Ectodermal cell (in vitro differentiated cells): Measurements from ENCODE around the gene HEG1.

Experiments
- H3K27ac ChIP-seq: 2 replicates; pipeline ENCODE4 v1.7.0; 2013; ENCODE audit warnings: mild to moderate bottlenecking, low read depth, low read length; ENCODE audit not compliant: insufficient read depth, poor library complexity, severe bottlenecking
- H3K27me3 ChIP-seq: 2 replicates; pipeline ENCODE4 v1.7.0; 2013; ENCODE audit warnings: mild to moderate bottlenecking, low read length; ENCODE audit not compliant: insufficient read depth, control insufficient read depth, poor library complexity, severe bottlenecking
- H3K36me3 ChIP-seq: one replicate; pipeline ENCODE4 v1.7.0; 2013; ENCODE audit warnings: low read length; ENCODE audit not compliant: control insufficient read depth, insufficient read depth
- H3K4me1 ChIP-seq: one replicate; pipeline ENCODE4 v1.7.0; 2013; ENCODE audit warnings: low read length; ENCODE audit not compliant: control insufficient read depth, insufficient read depth
- H3K4me3 ChIP-seq: 2 replicates; pipeline ENCODE4 v1.7.0; 2013; ENCODE audit warnings: low read depth, low read length, control low read depth; ENCODE audit not compliant: insufficient read depth
- H3K9me3 ChIP-seq: 2 replicates; pipeline ENCODE4 v1.7.0; 2013; ENCODE audit warnings: mild to moderate bottlenecking, low read length, moderate library complexity; ENCODE audit not compliant: control insufficient read depth
- WGBS, 2 experiments: methylation state at CpG; one replicate each; pipeline ENCODE4 v1.1.7; 2013; ENCODE audit warnings: missing lambda C conversion rate in 2 of 2; 5-methylcytosine and 5-hydroxymethylcytosine counted together

HEG1 gene

DNA sequence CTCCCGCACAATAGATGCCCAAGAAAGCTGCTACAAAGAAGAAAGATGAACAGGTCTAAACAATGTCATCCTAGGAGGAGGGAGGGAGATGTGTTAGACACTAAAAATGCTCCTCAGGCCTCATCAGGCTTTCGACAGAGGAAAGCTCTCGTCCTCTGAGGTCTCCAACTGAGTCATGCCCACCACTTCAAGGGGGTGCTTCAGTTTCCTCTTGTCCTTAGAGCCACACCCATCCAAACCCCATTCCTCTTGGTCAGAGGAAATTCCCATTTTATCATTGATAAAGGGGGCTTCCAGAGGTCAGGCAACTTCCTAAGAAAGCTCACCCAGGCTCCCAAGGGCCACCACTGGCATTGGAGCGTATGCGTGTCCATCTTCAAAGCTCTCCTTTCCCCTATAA, 50.1 kb downstream of the HEG1 start:
- no peak overlapping the region for H3K27ac ChIP-seq
- no peaks in the 10 kb centered on the region for H3K9me3 ChIP-seq

GRCh38 chr3:125005222-125005621, 50.6 kb downstream of the HEG1 start:
- Histone ChIP-seq H3K27ac (no peak overlapping the region), H3K27me3 (no peaks in the 10 kb centered on the region), H3K36me3 (peaks cover 6% of the 10 kb centered on the region)

More for the DNA sequence above, 50.1 kb downstream of the HEG1 start:
- 92 to 93% methylated on average over 5 of the region's 5 CpGs for WGBS, 2 experiments
- H3K27me3 ChIP-seq: no peaks in the 10 kb centered on the region
- peaks cover 6% of the 10 kb centered on the region for H3K36me3 ChIP-seq
- H3K4me1 ChIP-seq: peaks cover 20% of the 10 kb centered on the region
- H3K4me3 ChIP-seq: no peak overlapping the region

DNA sequence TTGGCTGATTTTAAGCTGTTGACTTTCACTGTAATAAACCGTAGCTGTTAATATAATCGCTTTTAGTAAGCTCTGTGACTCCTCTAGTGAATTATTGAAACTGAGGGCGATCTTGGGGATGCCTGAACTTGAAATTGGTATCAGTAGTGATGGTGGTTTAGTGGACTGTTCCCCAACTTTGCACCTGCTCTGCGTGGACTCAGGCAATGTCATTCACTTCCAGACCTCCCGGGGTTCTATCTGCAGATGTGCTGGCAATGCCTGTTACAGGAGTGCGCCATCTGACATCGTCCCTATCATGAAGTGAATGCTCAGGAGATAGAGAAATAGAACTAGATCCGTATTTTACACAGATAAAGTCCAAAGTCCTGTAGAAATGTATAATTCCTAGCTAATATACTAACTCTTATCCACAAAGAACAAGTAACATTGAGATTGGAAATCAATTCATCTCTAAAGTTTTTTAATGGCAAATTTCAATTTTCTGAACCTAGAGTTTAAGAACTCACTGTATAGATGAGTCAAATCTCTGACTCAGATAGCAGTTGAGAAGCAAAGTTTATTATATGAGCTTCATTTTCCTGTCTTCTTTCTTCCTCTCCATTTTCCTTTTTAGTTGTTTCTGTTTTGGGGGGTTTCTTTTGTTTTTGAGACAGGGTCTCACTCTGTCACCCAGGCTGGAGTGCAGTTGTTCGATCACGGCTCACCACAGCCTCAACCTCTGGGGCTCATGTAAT, 51.8 kb downstream of the HEG1 start:
- 95 to 96% methylated on average over 9 to 10 of the region's 10 CpGs for WGBS, 2 experiments
- peaks cover 30% of the 10 kb centered on the region for H3K4me1 ChIP-seq
- H3K9me3 ChIP-seq: no peaks in the 10 kb centered on the region
- no peak overlapping the region for H3K27ac ChIP-seq
- no peaks in the 10 kb centered on the region for H3K36me3 ChIP-seq
- no peaks in the 10 kb centered on the region for H3K27me3 ChIP-seq
- no peak overlapping the region for H3K4me3 ChIP-seq

More at GRCh38 chr3:125005222-125005621, 50.6 kb downstream of the HEG1 start:
- no peaks in the 10 kb centered on the region for H3K9me3 ChIP-seq
- WGBS, 2 experiments: 91 to 95% methylated on average over 4 of the region's 4 CpGs
- no peak overlapping the region for H3K4me3 ChIP-seq
- H3K4me1 ChIP-seq: peaks cover 20% of the 10 kb centered on the region

DNA sequence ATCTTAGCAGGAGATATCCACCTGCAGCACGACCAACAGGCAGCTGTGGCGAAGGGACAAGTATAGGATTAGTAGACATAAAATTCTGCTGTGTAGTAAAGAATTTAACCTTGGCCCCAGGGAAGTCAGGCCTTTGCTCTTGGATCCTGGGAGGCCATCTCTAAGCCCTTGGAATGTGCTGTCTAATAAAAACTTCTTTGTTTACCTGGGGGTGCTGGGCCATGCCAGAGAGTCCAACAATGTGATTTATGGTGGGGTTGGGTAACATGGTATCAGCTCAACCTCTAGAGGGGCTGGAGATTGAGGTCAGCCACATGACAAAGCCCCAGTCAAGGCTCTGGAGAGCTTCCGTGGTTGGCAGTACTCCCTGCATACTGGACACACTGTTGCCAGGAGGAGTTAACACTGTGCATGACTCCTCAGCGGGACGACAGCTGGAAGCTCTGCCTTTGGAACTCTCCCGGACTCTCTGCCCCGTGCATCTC, 52.4 kb downstream of the HEG1 start:
- peaks cover 30% of the 10 kb centered on the region for H3K4me1 ChIP-seq
- H3K27ac ChIP-seq: no peak overlapping the region
- no peaks in the 10 kb centered on the region for H3K27me3 ChIP-seq
- H3K9me3 ChIP-seq: no peaks in the 10 kb centered on the region
- H3K4me3 ChIP-seq: no peak overlapping the region
- 78 to 82% methylated on average over 7 of the region's 7 CpGs for WGBS, 2 experiments
- no peaks in the 10 kb centered on the region for H3K36me3 ChIP-seq

GRCh38 chr3:125002414-125003368, 53.1 kb downstream of the HEG1 start:
- Histone ChIP-seq H3K36me3 (no peaks in the 10 kb centered on the region), H3K27ac (peak overlapping the region; percentile 73), H3K4me3 (no peak overlapping the region), H3K9me3 (no peaks in the 10 kb centered on the region), H3K4me1 (peaks cover 30% of the 10 kb centered on the region), H3K27me3 (no peaks in the 10 kb centered on the region)
- 87 to 88% methylated on average over 11 of the region's 11 CpGs for WGBS, 2 experiments

DNA sequence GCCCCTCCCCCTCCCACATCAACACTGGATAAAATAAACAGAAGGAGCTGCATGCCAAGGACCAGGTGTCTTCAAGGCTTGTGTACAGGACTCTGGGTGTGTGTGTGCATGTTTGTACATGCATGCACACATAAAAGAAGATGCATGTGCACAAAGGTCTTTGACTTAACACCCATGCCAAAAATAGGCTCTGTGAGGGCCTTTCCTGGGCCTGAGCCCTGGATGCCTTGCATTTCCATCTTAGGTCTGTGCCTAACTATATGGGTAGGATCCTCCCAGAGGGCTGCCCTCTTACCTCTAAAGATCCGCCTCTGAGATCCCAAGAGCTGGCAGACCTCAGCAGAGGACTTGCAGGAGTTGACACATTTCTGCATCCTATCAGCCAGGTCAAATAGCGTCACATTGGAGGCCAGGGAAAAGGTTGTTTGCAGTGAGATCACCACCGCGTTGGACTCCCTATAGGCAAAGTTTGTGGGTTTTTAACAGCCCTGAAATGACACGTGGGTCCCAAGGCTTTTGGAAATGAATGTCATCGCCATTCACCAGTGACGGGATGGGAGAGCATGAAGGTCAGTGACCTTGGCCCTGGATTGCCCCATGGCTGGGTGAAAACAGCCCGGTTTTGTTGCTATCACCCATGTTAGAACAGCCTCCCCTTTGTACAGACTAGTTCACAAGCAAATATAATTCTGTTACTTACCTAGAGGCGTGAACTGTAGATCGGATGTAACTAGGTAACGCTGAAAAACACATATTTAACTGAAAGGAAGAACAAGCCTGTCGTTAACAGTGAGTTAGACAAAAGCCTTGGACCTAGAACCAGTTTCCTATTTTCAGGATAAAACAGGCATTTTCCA, 54.0 kb downstream of the HEG1 start:
- Histone ChIP-seq H3K27ac (peak overlapping the region; percentile 73), H3K4me1 (peaks cover 30% of the 10 kb centered on the region), H3K36me3 (no peaks in the 10 kb centered on the region), H3K4me3 (no peak overlapping the region), H3K27me3 (no peaks in the 10 kb centered on the region), H3K9me3 (no peaks in the 10 kb centered on the region)
- 92 to 93% methylated on average over 12 of the region's 12 CpGs for WGBS, 2 experiments

DNA sequence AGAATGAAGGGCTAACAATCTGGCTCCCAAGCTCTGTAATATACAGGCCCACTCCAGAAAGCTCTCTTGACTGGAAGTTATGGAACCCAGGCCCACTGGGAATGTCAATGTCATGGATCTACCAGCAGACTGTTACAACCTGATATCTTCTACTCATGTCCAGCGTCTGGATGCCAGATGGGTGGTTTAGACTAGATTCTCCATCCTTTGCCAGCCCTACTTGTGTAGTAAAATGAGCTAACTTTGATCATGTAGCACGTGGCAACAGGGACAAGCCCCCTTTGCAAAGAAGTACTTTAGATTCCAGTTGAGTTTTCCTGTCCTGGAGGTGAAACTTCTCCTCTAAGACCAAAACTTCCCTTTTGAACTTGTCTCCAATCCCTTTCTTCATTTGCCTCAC, 55.1 kb downstream of the HEG1 start:
- Histone ChIP-seq H3K27me3 (no peaks in the 10 kb centered on the region), H3K4me3 (no peak overlapping the region), H3K36me3 (no peaks in the 10 kb centered on the region), H3K9me3 (no peaks in the 10 kb centered on the region), H3K4me1 (peaks cover 24% of the 10 kb centered on the region), H3K27ac (no peak overlapping the region)
- WGBS, 2 experiments: 92 to 93% methylated on average over 2 of the region's 2 CpGs

GRCh38 chr3:124999897-125000435, 55.8 kb downstream of the HEG1 start:
- H3K27me3 ChIP-seq: no peaks in the 10 kb centered on the region
- peaks cover 22% of the 10 kb centered on the region for H3K4me1 ChIP-seq
- no peaks in the 10 kb centered on the region for H3K36me3 ChIP-seq
- no peaks in the 10 kb centered on the region for H3K9me3 ChIP-seq
- WGBS, 2 experiments: 54 to 68% methylated on average over 2 of the region's 2 CpGs
- no peak overlapping the region for H3K4me3 ChIP-seq
- no peak overlapping the region for H3K27ac ChIP-seq

DNA sequence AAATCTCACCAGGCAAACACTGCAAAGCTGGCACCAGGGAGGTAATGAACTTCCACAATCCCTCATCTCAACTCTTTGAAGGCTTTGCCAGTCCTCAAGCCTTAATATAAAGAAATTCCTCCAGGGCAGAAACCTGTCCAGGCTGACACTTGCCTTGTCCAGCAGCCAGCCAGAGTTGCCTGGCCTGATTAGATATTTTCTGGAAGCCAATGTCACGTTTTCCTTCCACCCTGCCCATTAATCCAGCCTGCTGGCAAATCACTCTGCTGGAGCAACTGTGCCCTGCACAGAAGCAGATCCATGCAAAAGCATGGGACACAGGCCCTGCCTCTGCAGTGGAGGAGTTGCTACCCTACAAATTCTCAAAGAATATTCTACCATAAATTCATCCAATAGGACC, 56.5 kb downstream of the HEG1 start:
- WGBS, 2 experiments: 88 to 91% methylated on average over 1 of the region's 1 CpG
- Histone ChIP-seq H3K4me1 (peaks cover 22% of the 10 kb centered on the region), H3K36me3 (no peaks in the 10 kb centered on the region), H3K27me3 (no peaks in the 10 kb centered on the region), H3K27ac (no peak overlapping the region), H3K9me3 (no peaks in the 10 kb centered on the region), H3K4me3 (no peak overlapping the region)
